HG03066 (cell line): ENCODE results near the gene C3orf18.

ENCODE experiments used
- ATAC-seq: cut with Tn5 transposase; IDR thresholded peaks from one replicate; pipeline ENCODE4 v1.9.1; 2021; ENCODE audit warnings: low read depth; ENCODE audit not compliant: unreplicated experiment

C3orf18 gene

DNA sequence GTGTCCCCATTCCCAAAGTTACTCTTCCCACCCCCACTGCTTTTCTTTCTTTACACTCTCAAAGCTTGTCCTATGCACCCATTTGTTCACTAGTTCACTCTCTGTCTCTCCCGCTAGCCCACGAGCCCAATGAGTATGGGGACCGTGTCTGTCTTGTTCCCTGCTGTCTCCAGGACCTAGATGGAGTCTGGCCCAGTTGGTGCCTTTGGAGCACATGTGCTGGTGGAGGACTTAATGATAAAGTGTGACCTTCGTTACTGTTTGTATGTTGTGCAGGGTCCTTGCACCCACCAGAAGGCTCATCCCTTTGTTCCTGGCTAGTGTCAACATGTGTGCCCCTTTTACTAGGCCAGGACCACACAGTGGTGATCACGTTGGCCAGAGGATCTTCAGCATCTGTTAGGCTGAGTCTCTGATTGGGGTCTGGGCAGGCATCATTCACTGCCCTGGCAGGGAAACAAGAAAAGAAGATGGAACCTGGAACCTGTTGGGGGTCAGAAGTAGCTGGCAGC is 36.6 kb upstream of the C3orf18 start:
- ATAC-seq = no peak

DNA sequence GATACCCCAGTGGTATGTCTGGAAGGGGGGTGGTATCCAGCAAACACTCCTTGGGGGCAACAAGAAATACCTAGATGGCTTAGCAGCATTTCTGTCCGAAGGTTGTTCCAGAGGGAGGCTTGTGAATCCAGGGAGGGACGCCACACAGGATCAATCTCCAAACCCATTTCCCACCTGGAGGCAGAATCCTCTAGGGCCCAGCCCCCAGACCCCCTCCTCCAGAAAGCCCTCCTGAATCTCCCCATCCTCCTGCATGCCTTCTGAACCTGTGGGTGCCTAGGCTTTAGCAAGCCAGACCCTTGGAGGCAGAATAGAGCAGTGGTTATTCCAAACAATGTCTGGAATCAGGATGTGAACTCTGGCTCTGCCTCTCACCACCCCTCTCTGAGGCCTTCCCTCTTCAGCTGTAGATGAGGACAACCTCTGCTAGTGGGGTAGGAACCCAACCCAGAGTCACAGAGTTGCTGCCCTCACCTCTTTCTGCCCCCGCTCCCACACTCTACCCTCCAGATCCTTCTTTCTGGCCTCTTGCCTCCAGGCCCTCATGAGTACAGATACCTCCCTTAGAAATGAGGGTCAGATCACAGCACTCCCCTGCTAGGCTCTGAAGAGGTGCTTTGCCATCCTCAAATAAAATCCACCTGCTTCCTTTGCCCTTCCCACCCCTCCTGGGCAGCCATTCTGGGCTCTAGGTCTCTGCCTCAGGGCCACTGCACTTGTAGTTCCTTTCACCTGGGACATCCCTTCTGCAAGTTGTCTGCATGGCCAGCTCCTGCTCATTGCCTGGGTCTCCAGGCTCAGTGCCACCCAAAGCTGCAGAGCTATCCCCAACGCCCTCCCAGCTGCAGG is 35.9 kb upstream of the C3orf18 start:
- ATAC-seq = no peak

DNA sequence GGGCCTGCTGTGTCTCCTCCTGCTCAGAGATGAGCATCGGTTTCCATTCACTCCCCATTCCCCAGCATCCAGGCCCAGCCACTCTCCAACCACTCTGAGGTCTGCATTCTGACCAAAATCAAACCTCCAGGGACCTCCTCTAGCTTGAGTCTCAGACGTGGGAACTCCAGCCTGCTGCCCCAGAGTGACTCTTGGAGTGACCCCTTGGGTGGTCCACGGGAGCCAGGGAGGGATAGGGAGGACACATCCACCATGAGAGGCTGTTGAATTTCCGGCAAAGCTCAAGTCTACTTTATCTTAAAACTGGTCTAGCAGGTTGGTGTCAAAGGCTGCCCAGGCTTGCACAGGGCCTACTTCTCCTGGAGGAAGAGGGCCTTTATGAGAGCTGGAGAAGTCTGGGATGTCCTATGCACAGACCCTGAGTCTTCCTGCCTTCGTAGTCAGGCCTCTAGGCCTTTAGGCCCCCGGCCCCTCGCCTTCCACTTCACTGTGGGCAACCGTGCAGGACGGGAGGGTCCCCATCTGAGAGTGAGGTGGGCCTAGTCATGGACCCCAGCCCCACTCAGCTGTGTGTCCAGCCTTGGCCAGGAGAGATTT is 35.1 kb upstream of the C3orf18 start:
- no peak for ATAC-seq

DNA sequence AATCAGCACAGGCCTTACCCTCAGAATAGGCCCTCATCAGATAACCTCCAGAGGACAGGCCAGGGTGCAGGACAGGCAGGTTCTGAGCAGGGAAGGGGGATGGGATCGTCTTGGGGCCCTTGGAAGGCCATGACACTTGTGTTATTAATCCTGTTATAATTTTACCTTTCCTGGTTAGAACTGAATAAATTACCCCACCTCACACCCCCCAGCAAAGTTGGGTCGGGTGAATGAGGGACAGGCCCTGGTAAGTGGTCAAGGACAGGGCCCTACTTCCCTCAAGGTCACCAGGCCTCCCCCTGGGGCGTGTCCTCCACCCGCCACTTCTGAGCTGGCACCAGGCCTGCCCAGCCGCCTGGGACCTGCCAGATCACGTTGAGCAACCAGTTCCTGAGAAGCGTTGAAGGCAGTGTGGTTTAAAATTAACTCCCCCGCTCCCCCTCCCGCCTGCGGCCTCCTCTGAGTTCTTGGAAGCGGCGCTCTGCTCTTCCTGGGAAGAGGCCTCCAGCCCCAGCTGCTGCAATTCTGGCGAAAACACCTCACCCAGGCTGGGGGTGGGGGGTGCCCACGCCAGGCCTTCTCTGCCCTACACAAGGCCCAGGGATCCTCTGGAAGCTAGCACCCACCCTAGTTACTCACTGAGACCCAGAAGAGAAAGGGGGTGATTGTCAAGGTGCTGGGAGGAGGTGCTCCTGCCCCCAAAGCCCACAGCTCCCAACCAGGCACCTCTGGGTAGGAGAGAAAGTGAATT is 33.5 kb upstream of the C3orf18 start:
- no peak for ATAC-seq

DNA sequence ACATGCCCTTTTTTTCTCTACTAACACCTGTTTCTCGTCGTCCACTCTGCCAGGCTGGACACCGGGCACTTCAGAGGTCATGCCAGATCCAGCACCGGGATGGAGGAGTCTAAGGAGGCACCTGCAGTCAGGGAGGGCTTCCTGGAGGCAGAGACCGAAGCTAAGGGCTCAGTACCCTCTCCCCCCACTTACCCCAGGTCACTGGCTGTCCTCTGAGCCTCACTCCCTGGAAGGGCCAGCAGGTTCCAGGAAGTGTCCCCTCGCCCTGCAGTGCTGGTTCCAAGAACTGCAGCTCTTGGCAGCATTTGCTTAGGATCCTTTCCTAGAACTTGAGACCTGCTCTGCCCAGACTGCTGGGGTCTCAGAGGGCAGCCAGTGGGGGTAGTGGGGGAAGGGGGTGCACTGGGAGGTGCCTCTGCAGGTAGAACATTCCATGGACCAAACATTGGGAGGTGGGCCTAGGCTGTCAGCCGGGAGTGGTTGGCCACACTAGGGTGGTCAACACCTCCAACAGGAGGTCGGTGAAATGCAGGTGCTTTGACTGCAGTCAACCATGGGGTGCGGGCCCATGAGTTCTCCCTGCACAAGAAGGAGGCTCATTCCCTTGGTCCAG is 32.7 kb upstream of the C3orf18 start:
- no peak for ATAC-seq

DNA sequence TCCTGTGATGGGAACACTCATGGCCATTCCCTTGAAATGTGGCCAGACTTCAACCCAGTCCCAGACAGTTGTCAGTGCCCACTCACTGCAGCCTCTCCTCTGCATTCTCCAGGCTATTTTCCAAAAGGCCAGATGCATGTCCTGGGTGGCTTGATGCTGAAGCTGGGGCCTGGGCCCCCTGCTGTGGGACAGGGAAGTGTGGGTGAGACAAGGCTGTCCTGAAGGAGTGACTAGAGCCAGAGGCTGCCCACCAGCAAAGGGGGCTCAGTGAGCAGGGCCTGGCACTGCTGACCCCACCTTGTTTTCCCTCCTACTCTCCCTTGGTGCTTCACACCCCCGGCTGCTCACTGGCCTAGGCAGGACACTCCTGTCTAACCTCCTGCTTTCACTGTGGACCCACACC is 32.2 kb upstream of the C3orf18 start:
- ATAC-seq = no peak

DNA sequence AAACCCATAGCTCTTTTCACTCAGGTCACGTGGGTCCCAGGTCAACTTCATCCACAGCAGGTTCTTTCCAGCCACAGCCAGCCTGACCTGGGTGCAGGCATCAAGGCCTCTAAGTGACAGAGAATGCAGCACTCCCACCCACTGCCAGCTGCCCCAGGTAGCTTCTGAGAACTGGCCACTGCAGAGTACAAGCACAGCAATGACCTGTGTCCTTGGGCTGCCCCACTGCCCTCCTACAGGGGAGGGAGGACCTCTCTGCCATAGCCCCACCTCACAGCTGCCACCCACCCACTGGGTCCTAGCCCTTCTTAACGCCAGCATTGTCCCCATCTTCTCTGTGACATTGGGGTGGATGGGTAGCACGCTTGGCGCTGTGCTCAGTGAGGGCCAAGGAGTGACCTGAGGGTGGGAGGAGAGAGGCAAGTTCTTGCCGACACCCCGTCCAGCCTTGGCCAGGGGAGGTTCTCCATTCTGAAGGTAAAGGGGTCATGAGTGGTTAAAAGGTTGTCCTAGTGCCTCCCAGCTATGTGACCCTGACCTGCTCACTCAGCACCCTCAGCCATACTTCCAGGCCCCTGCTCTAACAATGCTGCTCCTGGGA is 31.7 kb upstream of the C3orf18 start:
- no peak for ATAC-seq

DNA sequence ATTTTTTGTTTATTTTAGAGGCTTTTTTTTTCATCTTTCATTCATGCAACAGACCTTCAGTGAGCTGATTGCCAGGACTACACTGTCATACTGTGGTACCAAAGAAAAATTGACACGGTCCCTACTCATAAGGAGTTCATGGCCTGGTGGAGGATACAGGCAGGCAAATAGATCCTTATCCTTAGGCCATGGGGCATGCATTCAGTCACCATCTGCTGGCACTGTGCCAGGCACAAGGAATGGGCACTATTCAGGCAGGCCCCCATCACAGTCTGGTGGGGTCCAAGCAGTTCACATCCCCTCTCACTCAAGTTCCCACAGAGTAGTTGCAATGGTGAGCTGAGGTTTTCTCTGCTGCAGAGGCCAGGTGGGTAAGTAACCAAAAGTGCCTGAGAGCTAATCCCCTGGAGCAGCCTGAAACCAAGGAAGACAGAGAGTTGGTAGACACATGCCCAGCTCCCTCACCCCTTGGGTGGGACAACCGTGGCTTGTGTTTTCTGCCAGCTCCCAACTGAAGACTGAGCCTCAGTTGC is 26.8 kb upstream of the C3orf18 start:
- no peak for ATAC-seq

DNA sequence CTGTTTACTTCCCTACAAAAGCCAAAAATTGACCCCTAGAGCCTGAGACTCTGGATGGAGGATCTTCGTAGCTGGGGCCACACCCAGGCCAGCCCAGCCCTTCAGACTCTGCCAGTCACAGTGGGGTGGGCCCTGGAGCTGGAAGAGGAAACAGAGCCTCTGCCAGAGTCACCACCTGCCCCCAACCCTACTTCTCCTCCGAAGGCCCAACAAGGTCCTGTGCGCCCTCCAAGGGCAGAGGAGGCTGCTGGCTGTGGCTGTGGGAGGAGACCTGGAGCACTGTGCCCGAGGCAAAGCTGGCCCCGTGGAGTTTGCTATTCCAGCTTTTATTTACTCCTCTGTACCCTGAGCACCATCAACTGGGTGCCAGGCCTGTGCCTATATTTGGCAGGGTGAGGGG is 25.0 kb upstream of the C3orf18 start:
- ATAC-seq = no peak

DNA sequence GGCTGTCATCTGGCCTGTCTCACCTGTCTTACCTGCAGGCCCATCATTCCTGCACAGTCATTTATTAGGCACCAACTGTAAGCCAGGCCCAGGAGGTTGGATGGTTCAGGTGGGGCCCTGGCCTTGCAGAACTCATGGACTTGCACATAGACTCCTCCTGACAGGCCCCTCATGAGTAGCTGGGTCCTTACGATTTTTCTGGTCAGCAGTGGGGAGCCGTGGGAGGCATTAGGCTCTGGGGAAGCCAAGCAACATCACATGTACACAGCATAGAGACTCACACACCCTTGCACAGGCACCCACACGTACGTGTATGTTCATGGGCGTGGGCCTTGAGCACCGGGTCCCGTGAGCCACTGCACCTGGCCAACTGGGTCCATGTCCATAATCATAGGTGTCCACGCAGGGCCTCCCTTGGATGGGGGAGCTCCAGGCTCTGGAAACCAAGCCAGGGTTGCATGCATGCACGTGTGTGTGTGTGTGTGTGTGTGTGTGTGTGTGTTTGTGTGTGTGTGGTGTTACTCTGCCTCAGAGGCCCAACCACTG is 23.7 kb upstream of the C3orf18 start:
- peak; percentile 4 for ATAC-seq

DNA sequence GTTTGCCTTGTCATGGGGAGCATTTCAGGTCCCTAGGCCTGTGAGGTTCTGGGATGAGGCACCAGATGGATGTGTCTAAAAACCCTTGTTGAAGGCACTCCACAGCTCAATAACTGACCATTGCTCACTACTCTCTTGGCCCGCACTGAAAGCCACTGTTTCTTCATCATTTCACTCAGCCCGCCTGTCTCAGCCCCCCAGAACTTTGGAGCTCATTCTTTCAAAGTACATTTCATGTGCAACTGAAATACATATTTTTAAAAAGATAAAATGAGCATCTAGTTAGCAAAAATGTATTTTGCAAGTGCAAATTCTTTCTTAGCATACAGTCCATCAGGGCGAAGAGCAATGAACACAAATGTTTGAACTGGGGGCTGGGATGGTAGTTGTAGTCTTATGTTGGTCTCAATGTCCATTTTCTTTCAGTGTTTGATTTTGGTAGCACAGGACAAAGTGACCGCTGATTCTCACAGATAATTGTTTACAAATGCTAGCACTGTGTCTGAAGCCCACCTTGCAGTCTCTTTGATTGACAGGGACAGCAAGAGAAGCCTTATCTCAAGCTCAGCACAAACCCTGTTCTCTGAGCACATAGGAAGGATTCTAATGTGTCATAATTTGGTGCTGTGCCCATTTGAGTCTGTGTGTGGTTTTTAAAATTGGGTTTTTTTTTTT is 21.3 kb upstream of the C3orf18 start:
- no peak for ATAC-seq

DNA sequence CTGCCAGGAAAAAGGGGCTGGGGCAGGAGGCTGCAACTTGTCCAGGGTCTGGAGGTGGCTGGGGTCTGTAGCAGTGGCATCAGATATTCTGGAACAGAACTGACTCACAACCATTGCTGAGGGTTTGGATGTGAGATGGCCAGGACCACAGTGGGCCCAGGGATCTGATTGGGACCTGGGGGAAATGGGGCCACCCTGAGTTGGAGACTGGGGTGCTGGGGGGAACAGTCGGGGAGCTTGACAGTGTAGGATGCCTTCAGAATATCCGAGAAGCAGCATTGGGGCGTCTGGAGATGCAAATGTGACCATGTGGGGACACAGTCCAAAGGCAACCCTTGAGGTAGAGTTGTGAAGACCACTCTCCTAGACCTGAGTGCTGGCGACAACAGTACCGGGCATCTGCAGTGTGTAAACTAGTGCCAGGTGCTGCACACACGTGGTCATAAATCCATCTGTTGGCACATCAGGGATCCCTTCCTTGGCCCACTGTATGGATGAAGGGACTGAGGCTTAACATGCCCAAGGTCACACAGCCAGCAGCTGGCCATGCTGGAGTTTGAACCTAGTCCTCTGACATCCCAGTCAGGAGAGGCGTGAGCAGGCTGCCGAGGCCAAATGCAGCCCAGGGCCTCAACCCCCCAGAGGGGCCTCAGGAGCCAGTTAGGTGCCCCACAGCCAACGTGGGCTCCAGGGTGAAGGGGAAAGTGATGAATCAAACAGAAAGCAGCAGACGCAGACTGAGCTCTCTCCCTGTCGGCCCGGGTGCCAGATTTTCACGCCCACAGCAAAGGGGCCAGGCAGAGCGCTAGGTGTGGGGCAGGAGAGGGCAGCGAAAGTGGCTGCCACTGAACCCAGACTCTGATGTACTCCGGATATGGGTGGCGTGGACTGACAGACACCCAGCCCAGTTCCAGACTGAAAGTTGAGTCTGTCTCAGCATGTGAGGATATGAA is 20.5 kb upstream of the C3orf18 start:
- ATAC-seq = no peak

DNA sequence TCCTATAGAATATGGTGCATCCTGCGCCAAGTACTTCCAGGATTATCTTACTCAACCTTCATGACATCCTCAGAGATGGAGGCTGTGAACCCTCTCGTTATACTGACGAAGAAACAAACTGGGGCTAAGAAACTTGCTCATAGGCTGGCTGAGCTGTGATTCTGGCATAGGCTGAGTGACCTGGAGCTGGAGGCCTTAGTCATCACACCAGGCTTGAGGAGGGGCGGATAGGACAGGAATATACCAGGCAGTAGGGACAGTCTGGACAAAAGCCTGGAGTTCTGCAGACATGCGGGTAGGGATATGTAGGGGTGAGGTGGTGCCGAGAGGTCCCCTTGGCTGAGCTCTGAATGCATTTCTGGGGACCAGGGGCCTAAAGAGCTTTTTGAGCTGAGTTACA is 19.8 kb upstream of the C3orf18 start:
- ATAC-seq = no peak

DNA sequence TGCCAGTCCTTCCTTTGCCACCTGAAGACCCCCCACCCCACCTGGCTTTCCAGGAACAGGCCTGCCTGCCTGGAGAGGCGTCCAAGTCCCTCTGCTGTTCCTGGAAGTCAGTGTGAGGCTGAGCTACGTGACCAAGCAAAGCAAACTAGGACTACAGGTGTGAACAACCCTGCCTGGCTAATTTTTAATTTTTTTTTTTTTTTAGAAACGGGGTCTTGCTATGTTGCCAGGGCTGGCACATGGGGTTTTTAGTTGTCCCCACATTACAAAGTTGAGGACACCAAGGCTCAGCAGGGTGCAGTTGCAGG is 19.2 kb upstream of the C3orf18 start:
- no peak for ATAC-seq

DNA sequence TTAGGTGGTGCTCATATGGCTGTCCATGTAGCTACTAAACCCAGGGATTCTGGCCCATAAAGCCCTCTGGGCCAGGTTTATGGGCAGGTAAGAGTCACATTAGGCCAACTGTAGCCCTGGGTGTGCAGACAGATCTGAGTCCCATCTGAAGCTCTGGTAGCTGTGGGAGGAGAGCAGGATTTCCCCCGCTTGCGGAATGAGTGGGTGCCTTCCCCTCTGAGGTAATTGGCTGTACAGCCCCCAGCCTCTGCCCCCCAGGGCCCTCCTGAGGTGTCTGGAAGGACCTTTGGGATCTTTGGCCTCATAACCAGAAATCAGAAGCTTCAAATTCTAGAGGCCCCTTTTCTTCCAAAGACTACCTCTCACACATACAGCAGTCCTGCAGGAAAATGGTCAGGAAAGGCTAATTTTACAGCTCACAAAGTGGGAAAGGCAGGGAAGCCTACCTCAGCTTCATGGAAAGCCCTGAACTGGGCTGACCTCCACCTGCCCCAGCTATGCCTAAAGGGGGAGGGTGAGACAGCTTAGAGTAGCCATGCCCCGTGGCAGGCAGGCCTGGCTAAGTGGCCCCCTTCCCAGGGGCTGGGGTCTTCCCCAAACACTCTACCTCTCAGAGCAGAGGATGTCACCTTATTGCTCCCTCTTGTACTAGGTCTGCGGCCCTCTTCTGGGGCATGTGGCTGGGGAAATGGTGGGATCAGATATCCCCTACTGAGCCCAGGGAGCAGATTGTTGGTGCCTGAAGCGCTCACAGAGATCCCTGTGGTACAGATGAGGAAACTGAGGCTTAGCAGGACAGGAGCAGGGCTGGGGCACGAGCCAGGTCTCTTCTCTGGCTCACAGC is 18.6 kb upstream of the C3orf18 start:
- no peak for ATAC-seq

DNA sequence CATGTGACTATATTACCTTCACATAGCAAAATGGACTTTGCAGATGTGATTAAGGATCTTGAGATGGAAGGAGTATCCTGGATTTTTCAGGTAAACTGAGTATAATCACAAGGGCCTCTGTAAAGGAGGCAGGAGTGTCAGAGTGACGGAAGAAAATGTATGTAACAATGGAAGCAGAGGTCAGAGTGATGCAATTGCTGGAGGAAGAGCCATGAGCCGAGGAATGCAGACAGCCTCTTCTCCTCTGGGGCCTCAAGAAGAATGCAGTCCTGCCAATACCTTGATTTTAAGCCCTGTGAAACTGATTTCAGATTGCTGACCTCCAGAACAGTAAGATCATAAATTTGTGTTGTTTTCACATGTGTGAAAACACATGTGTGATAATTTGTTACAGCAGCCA is 16.8 kb upstream of the C3orf18 start:
- ATAC-seq = no peak

DNA sequence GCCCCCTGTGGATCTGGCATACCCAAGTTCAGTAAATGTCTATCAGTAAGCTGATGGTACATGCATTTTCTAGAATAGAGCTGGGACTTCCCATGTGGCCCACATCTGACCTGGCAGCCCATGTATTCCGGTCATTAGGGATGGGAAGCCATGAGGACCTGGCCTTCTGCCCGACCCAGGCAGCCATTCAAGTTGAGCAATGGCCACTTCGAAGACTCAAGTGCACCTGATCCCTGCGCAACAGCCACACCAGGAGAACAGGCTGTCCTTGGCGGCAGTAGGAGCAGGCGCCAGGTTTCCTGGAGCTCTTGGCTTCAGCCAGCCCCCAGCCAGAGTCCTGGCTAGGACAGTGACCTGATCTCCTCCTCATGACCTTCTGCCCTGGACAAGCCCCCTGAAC is 16.4 kb upstream of the C3orf18 start:
- no peak for ATAC-seq

DNA sequence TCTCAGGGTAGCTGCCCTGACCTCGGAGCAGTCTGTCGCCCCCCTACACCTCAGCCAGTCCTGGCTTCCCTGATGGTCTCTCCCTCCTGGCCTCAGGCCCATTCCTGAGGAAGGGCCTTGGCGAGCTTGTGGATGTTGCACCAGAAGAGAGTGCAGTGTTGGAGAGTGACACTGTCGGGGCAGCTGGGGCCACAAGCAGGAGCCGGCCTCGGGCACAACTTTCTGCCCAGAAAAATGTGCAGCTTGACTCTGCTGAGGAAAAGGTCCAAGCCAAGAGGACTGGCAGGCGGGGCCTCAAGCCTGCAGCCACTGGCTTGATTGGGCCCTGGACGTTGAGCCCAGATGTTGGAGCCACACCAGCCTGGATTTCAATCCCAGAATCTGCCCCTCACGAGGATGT is 14.5 kb upstream of the C3orf18 start:
- ATAC-seq = no peak
